Stimulated activated CD8-positive, alpha-beta memory T cell treated with anti-CD3 and anti-CD28 coated beads, Interleukin-15, amount 100 ng/mL, for 48 hours (primary cell): Measurements from ENCODE around the gene LYZL6.
A peak's percentile ranks its signal among the peaks of the same experiment; 100 is the strongest.
"Not testable (repeated sequence)": the region's sequence is repeated elsewhere in the genome, so short reads cannot be mapped to it uniquely, and the experiment has no call there.

Experiments used
- DNase-seq, 2 donors: peaks; one replicate each; pipeline ENCODE4 v3.0.0-alpha.2; 2020; ENCODE audit warnings: low read depth in 2 of 2

LYZL6 gene

GRCh38 chr17:35947156-35947585 lies 3.7 kb upstream of the LYZL6 start:
- DNase-seq = peak in 1 of 2 donors; percentile 28

- no peak for DNase-seq
Measured at GRCh38 chr17:35944151-35944550, 638 bp upstream of the LYZL6 start.

GRCh38 chr17:35942588-35943186 lies 826 bp downstream of the LYZL6 start:
- no peak for DNase-seq

GRCh38 chr17:35938492-35938891 lies 5.0 kb downstream of the LYZL6 start:
- not testable (repeated sequence) for DNase-seq

- DNase-seq = no peak
Measured at GRCh38 chr17:35936063-35936462, 7.5 kb downstream of the LYZL6 start.

GRCh38 chr17:35934760-35935159 lies 8.8 kb downstream of the LYZL6 start:
- no peak for DNase-seq

- DNase-seq = no peak
Measured at GRCh38 chr17:35932586-35932985, 10.9 kb downstream of the LYZL6 start.

- DNase-seq = no peak
Measured at GRCh38 chr17:35931794-35932425, 11.6 kb downstream of the LYZL6 start.

- DNase-seq = peak; percentile 86 to 87
Measured at GRCh38 chr17:35930211-35931065, 13.1 kb downstream of the LYZL6 start, which contains the start of gene RDM1. Gene RDM1 (minus strand): TSS chr17:35930773. CDS start chr17:35930727, 46 bp downstream.

- no peak for DNase-seq
Measured at GRCh38 chr17:35927714-35928113, 15.8 kb downstream of the LYZL6 start.

GRCh38 chr17:35923609-35924114 lies 19.9 kb downstream of the LYZL6 start:
- DNase-seq = no peak

GRCh38 chr17:35920229-35920628 lies 23.3 kb downstream of the LYZL6 start:
- DNase-seq = no peak

GRCh38 chr17:35918665-35919064 lies 24.8 kb downstream of the LYZL6 start:
- DNase-seq = no peak

GRCh38 chr17:35917519-35918213 lies 25.8 kb downstream of the LYZL6 start:
- no peak for DNase-seq

- DNase-seq = no peak
Measured at GRCh38 chr17:35915153-35915964, 28.2 kb downstream of the LYZL6 start.

- no peak for DNase-seq
Measured at GRCh38 chr17:35914354-35914753, 29.2 kb downstream of the LYZL6 start.

- DNase-seq = no peak
Measured at GRCh38 chr17:35913609-35914008, 29.9 kb downstream of the LYZL6 start.

- no peak for DNase-seq
Measured at GRCh38 chr17:35912942-35913341, 30.6 kb downstream of the LYZL6 start.

- no peak for DNase-seq
Measured at GRCh38 chr17:35912339-35912912, 31.1 kb downstream of the LYZL6 start.

GRCh38 chr17:35909408-35909807 lies 34.1 kb downstream of the LYZL6 start:
- no peak for DNase-seq

- no peak for DNase-seq
Measured at GRCh38 chr17:35907691-35908090, 35.8 kb downstream of the LYZL6 start.
